ENCODE data around the gene CEP104.

Gene CEP104

GRCh38 chr1:3775490-3776230 lies 81.4 kb downstream of the CEP104 start:
- peak; percentile 89 for DNase-seq

DNA sequence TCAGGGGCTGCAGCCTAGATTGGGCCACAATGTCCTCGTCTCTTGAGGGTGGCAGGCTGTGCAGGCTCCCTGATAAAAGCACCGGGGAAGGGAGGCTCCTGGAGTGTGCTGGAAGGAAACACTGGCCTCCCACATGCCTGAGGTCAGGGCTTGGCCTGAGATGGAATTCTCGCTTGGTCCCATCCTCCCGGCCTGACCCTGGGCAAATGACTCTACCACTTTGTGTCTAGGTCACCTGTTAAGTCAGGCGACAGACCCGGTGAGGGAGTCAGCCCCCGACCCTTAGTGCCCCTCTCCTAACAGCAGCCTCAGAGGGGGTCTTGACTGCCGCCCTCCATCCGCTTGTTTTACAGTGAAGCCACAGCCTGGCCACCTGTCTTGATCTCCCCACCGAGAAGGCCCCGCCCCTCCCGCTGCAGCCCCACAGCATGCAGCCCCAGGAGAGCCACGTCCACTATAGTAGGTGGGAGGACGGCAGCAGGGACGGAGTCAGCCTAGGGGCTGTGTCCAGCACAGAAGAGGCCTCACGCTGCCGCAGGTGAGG lies 82.0 kb downstream of the CEP104 start:
- no peak for DNase-seq

DNA sequence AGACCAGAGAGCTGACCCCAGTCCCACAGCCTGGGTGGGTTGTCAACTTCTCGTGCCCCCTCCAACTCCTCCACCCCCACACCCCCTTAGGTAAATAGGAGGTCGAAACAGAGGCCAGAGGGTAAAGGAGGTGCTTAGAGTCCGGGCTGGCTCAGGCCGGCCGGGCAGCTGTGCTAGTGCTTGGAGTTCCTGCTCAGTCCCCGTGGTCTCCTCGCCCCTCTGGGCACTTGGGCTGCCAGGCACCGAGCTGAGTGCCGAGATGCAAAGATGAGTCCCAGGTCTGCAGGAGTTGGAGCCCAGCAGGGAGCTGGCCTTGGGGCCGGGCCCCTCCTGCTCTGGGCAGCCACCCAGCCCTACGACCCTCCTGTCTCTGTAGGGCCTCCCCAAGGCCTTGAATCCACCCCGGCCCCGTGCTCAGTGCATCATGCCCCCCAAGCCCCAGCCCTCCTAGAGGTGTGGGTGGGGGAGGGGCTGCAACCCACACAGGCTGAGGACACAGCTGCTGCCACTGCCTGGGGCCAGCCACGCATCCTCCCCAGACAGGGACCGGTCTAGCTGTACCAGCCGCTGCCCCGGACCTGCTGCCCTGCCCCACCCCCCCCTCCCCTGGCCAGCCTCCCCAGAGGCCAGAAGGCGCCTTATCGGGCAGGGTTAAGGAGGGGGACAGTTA lies 82.6 kb downstream of the CEP104 start:
- DNase-seq, result no peak

- DNase-seq, result no peak
Observed at GRCh38 chr1:3773572-3774275, 83.3 kb downstream of the CEP104 start.

DNA sequence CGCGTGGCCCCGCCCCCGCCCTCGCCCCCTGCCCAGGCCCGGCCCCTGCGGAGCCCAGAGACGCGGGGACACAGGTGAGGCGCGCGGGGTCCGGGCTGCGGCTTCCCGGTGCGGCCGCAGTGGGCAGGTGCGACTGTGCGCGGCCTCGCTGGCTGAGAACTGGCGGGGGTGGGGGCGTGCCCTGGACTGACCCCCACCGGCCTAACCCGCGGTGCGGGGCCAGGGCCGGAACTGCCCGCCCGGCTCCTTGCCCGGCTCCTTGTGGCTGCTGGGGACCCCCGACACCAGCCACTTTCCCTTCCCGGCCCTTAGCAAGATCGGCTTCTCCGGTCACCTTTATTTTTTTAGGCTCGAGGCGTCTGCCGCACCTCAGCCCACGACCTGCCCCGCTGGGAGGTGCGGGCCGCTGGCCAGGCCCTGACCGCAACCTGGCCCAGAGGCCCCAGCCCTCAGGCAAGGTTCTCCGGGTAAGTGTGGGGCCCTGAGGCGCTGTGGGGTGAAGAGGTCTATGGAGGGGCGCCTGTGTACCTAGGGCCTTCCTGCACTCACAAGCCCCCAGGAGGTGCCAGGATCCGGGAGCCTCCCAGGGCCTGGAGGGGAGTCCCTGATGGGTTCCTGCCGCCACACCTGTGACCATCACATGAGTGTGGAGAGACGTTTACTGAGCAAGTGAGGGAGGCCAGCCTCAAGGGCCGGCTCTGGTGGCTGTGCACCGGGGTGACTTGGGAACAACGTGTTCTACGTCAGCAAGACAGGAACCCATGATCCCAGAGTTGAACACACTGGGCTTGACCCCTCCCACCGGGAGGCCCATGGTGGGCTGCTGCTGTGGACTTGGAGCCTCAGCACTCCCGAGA lies 84.1 kb downstream of the CEP104 start, which contains the start of gene SMIM1:
SMIM1 (plus strand) TSS at position 35 of the 857 bp plus-strand sequence. CDS start 2,625 bp downstream, outside the sequence.
- DNase-seq, result no peak

- peak; percentile 15 for DNase-seq
Observed at GRCh38 chr1:3772027-3772714, 84.8 kb downstream of the CEP104 start.

DNA sequence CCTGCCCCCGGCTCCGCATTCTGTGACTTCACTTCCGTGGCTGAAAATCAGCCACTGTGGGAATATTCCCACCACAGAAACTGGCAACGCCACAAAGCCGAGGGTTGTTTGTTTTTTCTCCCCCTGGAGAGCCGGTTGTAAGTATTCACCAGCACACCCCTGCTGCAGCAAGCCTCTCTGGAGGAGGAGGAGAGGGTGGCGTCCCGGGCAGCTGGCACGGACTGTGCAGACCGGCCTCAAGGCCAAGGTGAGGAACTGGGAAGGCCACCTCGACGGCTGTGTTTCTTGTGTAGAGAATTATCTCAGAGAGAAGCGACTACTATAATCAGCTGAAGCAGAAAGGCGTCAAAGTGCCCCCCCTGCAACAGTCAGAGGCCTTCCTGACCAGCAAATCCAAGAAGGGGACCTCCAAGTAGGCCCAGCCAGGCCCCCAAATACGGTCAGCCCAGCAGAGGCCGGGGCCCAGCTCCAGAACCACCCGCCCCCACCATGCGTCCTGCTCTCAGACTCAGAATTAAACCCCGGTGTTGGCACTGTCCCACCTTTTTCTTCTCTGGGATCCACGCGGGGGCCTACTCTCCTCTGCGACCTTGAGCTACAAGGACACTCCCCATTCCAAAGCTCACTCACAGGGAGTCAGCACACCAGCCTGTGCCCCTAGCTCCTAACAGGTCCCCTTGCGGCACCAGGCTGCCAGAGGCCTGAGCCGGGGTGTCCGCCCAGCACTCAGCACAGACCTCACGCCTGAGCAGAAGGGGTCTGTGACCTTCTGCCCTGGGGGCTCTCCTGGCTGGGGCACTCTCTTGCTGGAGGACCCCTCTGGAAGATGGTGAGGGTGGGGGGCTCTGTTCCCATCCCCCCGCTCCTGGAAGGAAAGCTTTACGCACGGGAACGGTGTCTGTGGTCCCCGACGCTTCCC lies 85.6 kb downstream of the CEP104 start:
- DNase-seq, result no peak

- DNase-seq, result no peak
Observed at GRCh38 chr1:3770047-3770765, 86.8 kb downstream of the CEP104 start.

DNA sequence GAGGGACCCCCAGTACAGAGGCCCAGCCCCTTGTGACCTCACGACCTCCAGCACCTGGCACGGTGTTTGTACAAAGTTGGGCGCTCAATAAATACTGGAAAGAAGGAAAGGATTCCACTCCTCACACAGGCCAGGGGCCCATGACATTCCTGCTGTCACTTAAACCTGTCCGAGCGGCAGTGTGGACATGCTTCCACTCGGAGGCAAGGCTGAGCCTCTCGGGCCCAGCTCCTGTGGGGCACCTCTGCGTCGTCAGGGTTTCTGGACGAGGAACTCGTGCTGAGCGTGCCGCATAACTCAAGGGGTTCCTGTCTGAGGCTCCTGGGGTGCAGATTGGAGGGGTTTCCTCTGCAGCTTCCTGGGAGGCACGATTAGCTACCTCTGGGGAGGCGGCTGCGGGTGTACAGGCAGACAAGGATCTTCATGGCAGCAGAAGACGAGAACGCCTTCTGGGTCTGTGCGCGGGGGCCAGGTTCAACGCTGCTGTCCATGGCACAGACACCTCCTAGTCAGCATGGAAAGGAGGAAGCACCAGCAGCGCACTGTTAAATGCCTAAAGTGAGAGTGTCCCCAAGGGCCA lies 88.1 kb downstream of the CEP104 start:
- DNase-seq, result no peak

DNA sequence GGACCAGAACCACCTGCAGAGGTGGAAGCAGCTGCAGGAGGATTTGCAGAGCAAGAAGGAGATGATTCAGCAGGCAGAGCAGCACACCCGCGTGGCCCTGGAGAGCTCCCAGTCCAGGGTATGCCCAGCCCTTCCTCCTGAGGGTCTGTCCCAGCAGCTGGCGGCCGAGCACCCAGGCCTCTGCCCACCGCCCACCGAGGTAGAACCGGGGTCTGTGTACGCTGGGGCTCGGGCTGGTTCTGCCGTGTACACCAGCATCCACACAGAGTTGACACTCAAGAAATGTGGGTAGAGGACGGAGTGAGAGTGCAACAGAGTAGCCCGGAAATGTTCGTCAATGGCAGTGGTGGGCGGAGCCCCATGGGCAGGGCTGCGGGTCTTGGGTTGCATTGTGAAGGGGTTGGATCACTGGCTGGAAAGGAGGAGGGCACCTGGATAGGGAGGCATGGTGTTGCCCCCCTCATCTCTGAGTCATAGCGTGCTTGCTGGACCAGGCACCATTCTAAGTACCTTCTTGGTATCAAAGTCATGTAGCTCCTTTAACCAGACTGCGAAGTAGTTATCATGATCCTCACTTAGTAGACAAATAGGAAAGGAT lies 89.6 kb downstream of the CEP104 start:
- no peak for DNase-seq

DNA sequence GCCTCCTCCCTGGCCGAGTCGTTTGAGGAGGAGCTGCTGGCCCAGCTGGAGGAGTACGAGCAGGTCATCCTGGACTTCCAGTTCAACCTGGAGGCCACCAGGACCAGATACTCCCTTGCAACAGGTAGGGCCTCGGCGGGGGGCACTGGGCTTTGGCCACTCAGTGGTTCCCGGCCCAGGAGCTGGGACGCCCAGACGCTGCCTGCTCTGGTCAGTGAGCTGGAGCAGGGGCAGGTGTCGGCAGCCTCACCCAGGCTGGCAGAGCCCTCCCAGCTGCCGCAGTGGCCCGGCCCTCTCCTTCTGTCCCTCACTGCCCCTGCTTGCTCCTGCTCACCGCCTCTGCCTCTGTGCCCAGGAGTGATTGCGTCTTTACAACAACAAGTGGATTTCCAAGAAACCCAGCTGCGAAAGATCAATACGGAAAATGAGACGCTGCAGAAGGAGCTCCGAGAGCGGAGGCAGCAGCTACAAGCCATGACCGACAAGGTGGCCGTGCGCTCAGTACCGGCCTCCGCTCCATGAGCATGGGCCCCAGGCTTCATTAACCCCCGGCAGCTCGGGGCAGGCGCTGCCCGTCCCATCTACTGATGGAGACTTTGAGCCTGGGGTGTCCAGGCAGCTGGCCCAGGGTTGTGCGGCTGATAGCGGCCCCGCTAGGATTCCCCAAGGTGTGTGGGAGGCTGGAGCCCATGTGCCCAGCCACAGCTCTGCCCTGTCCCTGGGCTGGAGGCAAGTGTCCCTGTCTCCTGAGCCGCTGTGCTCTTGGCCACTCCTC lies 93.5 kb downstream of the CEP104 start:
- no peak for DNase-seq

DNA sequence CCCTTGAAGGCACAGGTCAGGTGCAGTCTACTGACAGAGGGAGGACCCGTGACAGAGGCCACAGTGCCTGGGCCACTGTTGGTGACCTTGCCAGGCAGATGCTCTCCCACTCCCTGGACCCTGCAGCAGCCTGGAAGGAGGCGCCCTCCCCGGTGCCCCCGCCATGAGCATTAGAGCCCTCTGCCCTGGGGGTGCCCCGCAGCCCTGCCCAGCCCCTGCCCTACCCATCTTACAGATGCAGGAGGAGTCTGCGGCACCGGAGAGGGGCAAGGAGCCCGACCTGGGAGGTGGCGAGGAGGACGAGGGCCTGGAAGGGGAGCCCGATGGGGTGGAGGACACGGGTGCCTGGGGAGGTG lies 94.2 kb downstream of the CEP104 start:
- no peak for DNase-seq

DNA sequence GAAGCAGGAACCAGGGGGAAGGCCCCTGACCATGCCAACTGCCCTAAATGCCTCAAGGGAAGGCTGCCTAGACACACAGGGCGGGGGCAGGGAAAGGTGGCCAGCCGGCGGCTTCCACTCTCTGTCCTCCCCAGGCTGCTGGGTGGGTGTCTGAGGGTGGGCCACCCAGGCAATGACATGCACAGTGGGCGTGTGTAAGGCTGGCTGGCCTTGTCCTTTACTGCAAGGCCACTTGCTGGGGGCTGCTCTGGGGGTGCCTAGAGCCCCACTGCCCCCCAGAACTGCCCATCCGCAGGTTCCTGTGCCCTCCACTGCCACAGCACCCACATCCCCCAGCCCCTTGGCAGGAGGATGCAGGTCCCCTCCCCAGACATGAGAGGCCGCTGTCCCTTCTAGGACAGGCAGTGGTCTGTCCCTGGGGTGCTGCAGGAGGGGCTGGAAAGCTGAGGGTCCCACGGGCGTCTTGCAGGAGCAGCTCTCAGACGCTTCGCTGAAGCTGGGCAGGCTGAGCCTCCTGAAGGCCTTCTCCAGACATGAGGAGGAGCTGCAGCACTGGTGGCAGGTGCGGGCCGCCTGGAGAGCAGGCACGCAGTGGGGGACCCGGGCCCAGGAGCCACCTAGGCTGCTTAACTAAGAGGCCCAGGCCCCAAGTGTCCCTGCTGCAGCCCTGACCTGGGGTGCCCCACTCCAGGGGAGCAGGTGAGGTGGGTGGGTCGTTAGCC lies 94.7 kb downstream of the CEP104 start:
- no peak for DNase-seq
